H9 (cell line): ENCODE data around the gene TBCK. TPM values are rescaled to one million over a fixed set of nuclear protein-coding genes. Genes with fewer than 3 reads are reported as not detected.

Source experiments
- DNase-seq: peaks from one replicate; pipeline ENCODE4 v3.0.0-alpha.2; 2017
- H2AFZ ChIP-seq: one replicate; pipeline ENCODE4 v1.6.1; 2013; ENCODE audit warnings: mild to moderate bottlenecking, low read length, control low read depth, moderate library complexity
- H2AK5ac ChIP-seq: 2 replicates; pipeline ENCODE4 v1.6.1; 2013; ENCODE audit warnings: low read length, control low read depth, mixed read lengths; ENCODE audit not compliant: insufficient read length
- H2BK120ac ChIP-seq: one replicate; pipeline ENCODE4 v1.6.1; 2013; ENCODE audit warnings: low read depth, mild to moderate bottlenecking, low read length, control low read depth, inconsistent platforms; ENCODE audit not compliant: poor library complexity, severe bottlenecking
- H2BK12ac ChIP-seq: 2 replicates; pipeline ENCODE4 v1.6.1; 2013; ENCODE audit warnings: low read length, control low read depth, mixed read lengths, low read depth; ENCODE audit not compliant: insufficient read length
- H2BK15ac ChIP-seq: 2 replicates; pipeline ENCODE4 v1.6.1; 2013; ENCODE audit warnings: low read depth, low read length, control low read depth
- H2BK20ac ChIP-seq: one replicate; pipeline ENCODE4 v1.6.1; 2013; ENCODE audit warnings: low read depth, mild to moderate bottlenecking, low read length, control low read depth, inconsistent platforms; ENCODE audit not compliant: poor library complexity, severe bottlenecking
- H2BK5ac ChIP-seq: 2 replicates; pipeline ENCODE4 v1.6.1; 2013; ENCODE audit warnings: low read length, control low read depth, mixed read lengths; ENCODE audit not compliant: insufficient read length
- H3K14ac ChIP-seq: 2 replicates; pipeline ENCODE4 v1.6.1; 2013; ENCODE audit warnings: low read length, control low read depth; ENCODE audit not compliant: insufficient read depth
- H3K18ac ChIP-seq: 2 replicates; pipeline ENCODE4 v1.6.1; 2013; ENCODE audit warnings: low read depth, mild to moderate bottlenecking, mixed read lengths, low read length, control low read depth; ENCODE audit not compliant: insufficient read length
- H3K23ac ChIP-seq: 2 replicates; pipeline ENCODE4 v1.6.1; 2013; ENCODE audit warnings: low read length, control low read depth, mixed read lengths, low read depth; ENCODE audit not compliant: insufficient read length
- H3K23me2 ChIP-seq: 2 replicates; pipeline ENCODE4 v1.6.1; 2013; ENCODE audit warnings: low read depth, mild to moderate bottlenecking, mixed read lengths, low read length, control low read depth; ENCODE audit not compliant: insufficient read length, poor library complexity, severe bottlenecking
- H3K27ac ChIP-seq: 2 replicates; pipeline ENCODE4 v1.5.1; 2013; ENCODE audit warnings: low read length, control low read depth, mixed read lengths, low read depth; ENCODE audit not compliant: insufficient read length
- H3K27me3 ChIP-seq: 2 replicates; pipeline ENCODE4 v1.6.1; 2013; ENCODE audit warnings: low read length, control low read depth, inconsistent platforms; ENCODE audit not compliant: insufficient read depth
- H3K4ac ChIP-seq: 2 replicates; pipeline ENCODE4 v1.6.1; 2013; ENCODE audit warnings: low read depth, mild to moderate bottlenecking, control low read depth, inconsistent platforms, low read length, moderate library complexity
- H3K4me1 ChIP-seq: 2 replicates; pipeline ENCODE4 v1.6.1; 2013; ENCODE audit warnings: low read length, control low read depth, inconsistent platforms; ENCODE audit not compliant: insufficient read depth
- H3K4me2 ChIP-seq: 2 replicates; pipeline ENCODE4 v1.6.1; 2013; ENCODE audit warnings: low read length, control low read depth, mixed read lengths; ENCODE audit not compliant: insufficient read length, insufficient read depth
- H3K56ac ChIP-seq: 2 replicates; pipeline ENCODE4 v1.6.1; 2013; ENCODE audit warnings: low read depth, mild to moderate bottlenecking, mixed read lengths, low read length, control low read depth; ENCODE audit not compliant: insufficient read length
- H3K79me1 ChIP-seq: 2 replicates; pipeline ENCODE4 v1.6.1; 2013; ENCODE audit warnings: low read depth, mild to moderate bottlenecking, moderate library complexity, low read length, control low read depth, inconsistent platforms; ENCODE audit not compliant: insufficient read depth, poor library complexity, severe bottlenecking
- H3K79me2 ChIP-seq: 2 replicates; pipeline ENCODE4 v1.6.1; 2013; ENCODE audit warnings: low read length, control low read depth, inconsistent platforms; ENCODE audit not compliant: insufficient read depth
- H3K9ac ChIP-seq: 2 replicates; pipeline ENCODE4 v1.6.1; 2013; ENCODE audit warnings: low read length, control low read depth, mixed read lengths; ENCODE audit not compliant: insufficient read length; ENCODE audit errors: extremely low read depth
- H3K9me3 ChIP-seq: one replicate; pipeline ENCODE4 v1.6.1; 2013; ENCODE audit warnings: low read depth, low read length, inconsistent platforms; ENCODE audit not compliant: control insufficient read depth
- H3T11ph ChIP-seq: one replicate; pipeline ENCODE4 v1.6.1; 2013; ENCODE audit warnings: mild to moderate bottlenecking, low read length, control low read depth, inconsistent platforms
- H4K20me1 ChIP-seq: one replicate; pipeline ENCODE4 v1.6.1; 2013; ENCODE audit not compliant: control insufficient read depth, insufficient read length, insufficient read depth
- H4K5ac ChIP-seq: 2 replicates; pipeline ENCODE4 v1.6.1; 2013; ENCODE audit warnings: low read depth, mild to moderate bottlenecking, mixed read lengths, low read length, control low read depth; ENCODE audit not compliant: insufficient read length
- H4K8ac ChIP-seq: replicated peaks from 2 replicates; pipeline ENCODE4 v1.6.1; 2013; ENCODE audit warnings: low read length, control low read depth, mixed read lengths, low read depth; ENCODE audit not compliant: insufficient read length
- H4K91ac ChIP-seq: 2 replicates; pipeline ENCODE4 v1.6.1; 2013; ENCODE audit warnings: low read depth, mild to moderate bottlenecking, moderate library complexity, mixed read lengths, low read length, control low read depth; ENCODE audit not compliant: insufficient read length
- H3K27ac Mint-ChIP-seq, 3 experiments: 2 replicates in 2 of 3; 3 replicates in 1 of 3; pipeline ENCODE4 v1.8.0; 2020 to 2021; ENCODE audit warnings: mixed read lengths in 3 of 3, mild to moderate bottlenecking in 1 of 3, moderate library complexity in 1 of 3
- H3K27me3 Mint-ChIP-seq: 2 replicates; pipeline ENCODE4 v1.8.0; 2021; ENCODE audit warnings: low read depth, mild to moderate bottlenecking, moderate library complexity, mixed read lengths
- H3K36me3 Mint-ChIP-seq, 3 experiments: 2 replicates in 2 of 3; 3 replicates in 1 of 3; pipeline ENCODE4 v1.8.0; 2020 to 2021; ENCODE audit warnings: low read depth in 3 of 3, mixed read lengths in 3 of 3; ENCODE audit not compliant: insufficient read depth in 1 of 3
- H3K4me1 Mint-ChIP-seq, 2 experiments: 2 replicates each; pipeline ENCODE4 v1.8.0; 2020; ENCODE audit warnings: mixed read lengths in 2 of 2
- H3K4me3 Mint-ChIP-seq, 2 experiments: 2 replicates in 1 of 2; 3 replicates in 1 of 2; pipeline ENCODE4 v1.8.0; 2020 to 2021; ENCODE audit warnings: mild to moderate bottlenecking in 2 of 2, mixed read lengths in 2 of 2, moderate library complexity in 1 of 2
- H3K9me3 Mint-ChIP-seq, 2 experiments: 2 replicates in 1 of 2; 3 replicates in 1 of 2; pipeline ENCODE4 v1.8.0; 2020; ENCODE audit warnings: mild to moderate bottlenecking in 2 of 2, mixed read lengths in 2 of 2, moderate library complexity in 1 of 2
- WGBS: extraction: QIAGEN DNeasy Blood & Tissue Kit; methylation state at CpG from one replicate; pipeline ENCODE4 v1.1.7; 2013; ENCODE audit warnings: missing lambda C conversion rate, low lambda C conversion rate, mixed read lengths; ENCODE audit not compliant: insufficient read length; ENCODE audit errors: extremely low coverage; 5-methylcytosine and 5-hydroxymethylcytosine counted together
- total RNA-seq: library from RNA; stranded (reverse); gene quantifications from 2 replicates; pipeline ENCODE4 v1.2.1, GENCODE V29; 2021
- TF ChIP-seq, protein P1 (sequence below): fragments of 200-600 bp; sonication (generic); conservative IDR thresholded peaks from 3 replicates; pipeline ENCODE4 v1.8.0; 2021; ENCODE audit warnings: antibody characterized with exemption, mild to moderate bottlenecking

Gene TBCK
- total RNA-seq, 1 experiment from 2014 or later, result 22.1 TPM

DNA sequence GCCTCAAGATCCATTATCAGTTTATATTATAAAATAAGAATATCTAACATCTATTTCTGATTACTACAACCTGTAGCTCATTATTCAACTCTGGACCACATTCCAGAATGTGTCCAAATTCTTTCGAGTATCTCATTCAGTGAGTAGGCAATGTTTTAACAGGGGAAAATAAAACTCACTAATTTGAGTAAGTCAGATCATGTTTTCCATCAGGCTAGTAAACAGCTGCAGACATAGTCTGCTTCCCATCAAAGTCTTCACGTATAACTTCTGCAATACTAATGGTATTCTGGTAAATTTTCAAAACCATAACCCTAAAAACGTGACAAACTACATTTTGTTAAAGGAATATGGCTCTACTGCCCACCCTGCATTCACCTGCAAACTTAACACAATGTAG is 31.8 kb downstream of the TBCK start:
- Histone ChIP-seq H3T11ph (no peak overlapping the region), H2BK120ac (no peak overlapping the region), H4K8ac (no peak overlapping the region), H4K5ac (no peak overlapping the region), H3K23me2 (no peaks in the 10 kb centered on the region), H3K14ac (no peak overlapping the region), H3K79me1 (no peaks in the 10 kb centered on the region), H2BK12ac (no peak overlapping the region), H3K27ac (no peak overlapping the region), H4K91ac (no peak overlapping the region), H2BK20ac (no peak overlapping the region), H3K9ac (no peak overlapping the region), H2AK5ac (no peak overlapping the region), H3K56ac (no peak overlapping the region), H2BK15ac (no peak overlapping the region), H3K4me1 (no peaks in the 10 kb centered on the region; the same call in 1 of the 2 replicates), H3K27me3 (no peaks in the 10 kb centered on the region), H3K18ac (no peak overlapping the region), H2AFZ (no peak overlapping the region), H3K79me2 (no peaks in the 10 kb centered on the region), H3K9me3 (no peaks in the 10 kb centered on the region), H3K23ac (no peak overlapping the region), H4K20me1 (no peaks in the 10 kb centered on the region), H2BK5ac (no peak overlapping the region), H3K4me2 (no peak overlapping the region), H3K4ac (no peak overlapping the region)
- no CpG with 5 or more reads among the region's 3 CpGs for WGBS
- DNase-seq, result no peak
- peaks cover 0 to 13% (median 4%) of the 10 kb centered on the region in 3 experiments; a peak in 4 of 7 replicates for H3K36me3 Mint-ChIP-seq
- TF ChIP-seq, protein P1, sequence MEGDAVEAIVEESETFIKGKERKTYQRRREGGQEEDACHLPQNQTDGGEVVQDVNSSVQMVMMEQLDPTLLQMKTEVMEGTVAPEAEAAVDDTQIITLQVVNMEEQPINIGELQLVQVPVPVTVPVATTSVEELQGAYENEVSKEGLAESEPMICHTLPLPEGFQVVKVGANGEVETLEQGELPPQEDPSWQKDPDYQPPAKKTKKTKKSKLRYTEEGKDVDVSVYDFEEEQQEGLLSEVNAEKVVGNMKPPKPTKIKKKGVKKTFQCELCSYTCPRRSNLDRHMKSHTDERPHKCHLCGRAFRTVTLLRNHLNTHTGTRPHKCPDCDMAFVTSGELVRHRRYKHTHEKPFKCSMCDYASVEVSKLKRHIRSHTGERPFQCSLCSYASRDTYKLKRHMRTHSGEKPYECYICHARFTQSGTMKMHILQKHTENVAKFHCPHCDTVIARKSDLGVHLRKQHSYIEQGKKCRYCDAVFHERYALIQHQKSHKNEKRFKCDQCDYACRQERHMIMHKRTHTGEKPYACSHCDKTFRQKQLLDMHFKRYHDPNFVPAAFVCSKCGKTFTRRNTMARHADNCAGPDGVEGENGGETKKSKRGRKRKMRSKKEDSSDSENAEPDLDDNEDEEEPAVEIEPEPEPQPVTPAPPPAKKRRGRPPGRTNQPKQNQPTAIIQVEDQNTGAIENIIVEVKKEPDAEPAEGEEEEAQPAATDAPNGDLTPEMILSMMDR, result no peak
- no peaks in the 10 kb centered on the region for H3K9me3 Mint-ChIP-seq
- H3K4me1 Mint-ChIP-seq, result peaks cover 3 to 6% of the 10 kb centered on the region in 2 experiments; a peak in 3 of 4 replicates
- no peaks in the 10 kb centered on the region for H3K27me3 Mint-ChIP-seq
- H3K27ac Mint-ChIP-seq, result no peak overlapping the region
- H3K4me3 Mint-ChIP-seq, result no peak overlapping the region
